AG09319 (cell line): ENCODE results near the gene FAIM2.

Source experiments
- DNase-seq: peaks from one replicate; pipeline ENCODE4 v3.0.0-alpha.2; 2010; ENCODE audit warnings: low read depth; ENCODE audit errors: extremely low read depth
- TF ChIP-seq, protein P1 (sequence below): IDR thresholded peaks from 2 replicates; pipeline ENCODE4 v1.5.1; 2011; ENCODE audit warnings: low read depth, mild to moderate bottlenecking, inconsistent platforms, low read length, moderate library complexity

FAIM2 gene

GRCh38 chr12:49922349-49923034 lies 18.8 kb upstream of the FAIM2 start:
- TF ChIP-seq, protein P1, sequence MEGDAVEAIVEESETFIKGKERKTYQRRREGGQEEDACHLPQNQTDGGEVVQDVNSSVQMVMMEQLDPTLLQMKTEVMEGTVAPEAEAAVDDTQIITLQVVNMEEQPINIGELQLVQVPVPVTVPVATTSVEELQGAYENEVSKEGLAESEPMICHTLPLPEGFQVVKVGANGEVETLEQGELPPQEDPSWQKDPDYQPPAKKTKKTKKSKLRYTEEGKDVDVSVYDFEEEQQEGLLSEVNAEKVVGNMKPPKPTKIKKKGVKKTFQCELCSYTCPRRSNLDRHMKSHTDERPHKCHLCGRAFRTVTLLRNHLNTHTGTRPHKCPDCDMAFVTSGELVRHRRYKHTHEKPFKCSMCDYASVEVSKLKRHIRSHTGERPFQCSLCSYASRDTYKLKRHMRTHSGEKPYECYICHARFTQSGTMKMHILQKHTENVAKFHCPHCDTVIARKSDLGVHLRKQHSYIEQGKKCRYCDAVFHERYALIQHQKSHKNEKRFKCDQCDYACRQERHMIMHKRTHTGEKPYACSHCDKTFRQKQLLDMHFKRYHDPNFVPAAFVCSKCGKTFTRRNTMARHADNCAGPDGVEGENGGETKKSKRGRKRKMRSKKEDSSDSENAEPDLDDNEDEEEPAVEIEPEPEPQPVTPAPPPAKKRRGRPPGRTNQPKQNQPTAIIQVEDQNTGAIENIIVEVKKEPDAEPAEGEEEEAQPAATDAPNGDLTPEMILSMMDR = no peak
- no peak for DNase-seq

DNA sequence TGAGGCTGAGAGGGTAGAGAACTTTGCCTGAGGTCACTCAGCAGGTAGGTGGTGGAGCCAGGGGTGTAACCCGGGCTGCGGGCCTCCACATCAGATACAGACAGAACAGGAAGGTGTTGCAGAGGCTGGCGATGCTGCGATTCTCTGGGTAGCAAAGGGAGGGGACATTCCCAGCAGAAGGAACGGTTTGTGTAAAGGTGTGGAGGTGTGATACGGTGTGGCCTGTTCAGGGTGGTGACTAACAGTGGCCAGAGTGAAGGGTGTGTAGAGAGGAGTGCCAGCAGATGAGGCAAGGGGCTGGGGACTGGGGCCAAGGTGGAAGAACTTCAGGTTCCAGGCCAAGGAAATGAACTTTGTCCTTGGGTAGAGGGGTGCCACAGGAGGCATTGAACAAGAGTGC lies 18.2 kb upstream of the FAIM2 start:
- no peak for DNase-seq
- TF ChIP-seq, protein P1 = no peak

GRCh38 chr12:49921299-49921698 lies 17.6 kb upstream of the FAIM2 start:
- no peak for DNase-seq
- TF ChIP-seq, protein P1 = no peak

DNA sequence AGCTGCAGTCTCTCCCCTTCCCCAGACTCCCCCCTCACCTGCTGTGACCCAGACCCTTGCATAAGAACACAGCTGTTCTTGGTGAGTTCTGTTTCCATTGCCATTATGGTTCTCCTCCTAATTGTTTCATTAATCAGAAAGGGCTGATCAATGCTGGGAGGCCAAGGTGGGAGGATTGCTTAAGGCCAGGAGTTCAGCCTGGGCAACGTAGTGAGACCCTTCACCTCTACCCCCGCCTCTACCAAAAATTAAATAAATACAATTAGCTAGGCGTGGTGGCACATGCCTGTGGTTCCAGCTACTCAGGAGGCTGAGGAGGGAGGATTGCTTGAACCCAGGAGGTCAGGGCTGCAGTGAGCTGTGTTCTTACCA lies 17.2 kb upstream of the FAIM2 start:
- TF ChIP-seq, protein P1 = no peak
- DNase-seq = no peak

DNA sequence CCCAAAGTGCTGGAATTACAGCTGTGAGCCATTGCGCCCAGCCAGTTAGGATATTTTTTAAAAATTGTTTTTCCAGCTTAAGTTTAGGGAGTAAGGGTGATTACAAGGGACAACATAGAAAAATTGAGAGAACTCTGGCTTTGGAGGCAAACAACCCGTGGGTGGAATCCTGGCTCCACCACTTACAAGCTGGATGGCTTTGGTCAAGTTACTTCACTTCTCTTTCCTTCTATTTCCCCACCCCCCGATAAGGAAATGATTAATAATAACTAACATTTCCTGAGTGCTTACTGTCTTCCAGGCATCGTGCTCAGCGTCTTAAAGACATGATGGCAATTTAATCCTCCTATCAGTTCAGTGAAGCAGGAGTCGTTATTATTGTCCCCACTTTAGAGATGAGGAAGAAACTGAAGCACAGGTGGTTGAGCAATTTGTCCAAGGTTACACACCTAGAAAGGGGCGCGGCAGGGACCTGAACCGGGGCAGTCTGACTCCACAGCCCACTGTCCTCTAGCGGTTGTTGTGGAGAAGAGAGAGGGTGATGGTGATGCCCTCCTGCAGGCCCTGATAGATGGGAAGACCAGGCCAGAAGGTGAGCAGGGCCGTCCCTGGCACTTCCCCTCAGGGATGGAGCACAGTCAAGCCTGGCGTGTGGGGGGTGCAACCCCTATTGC lies 16.7 kb upstream of the FAIM2 start:
- no peak for DNase-seq
- TF ChIP-seq, protein P1 = no peak

GRCh38 chr12:49917788-49918173 lies 14.1 kb upstream of the FAIM2 start:
- DNase-seq = no peak

DNA sequence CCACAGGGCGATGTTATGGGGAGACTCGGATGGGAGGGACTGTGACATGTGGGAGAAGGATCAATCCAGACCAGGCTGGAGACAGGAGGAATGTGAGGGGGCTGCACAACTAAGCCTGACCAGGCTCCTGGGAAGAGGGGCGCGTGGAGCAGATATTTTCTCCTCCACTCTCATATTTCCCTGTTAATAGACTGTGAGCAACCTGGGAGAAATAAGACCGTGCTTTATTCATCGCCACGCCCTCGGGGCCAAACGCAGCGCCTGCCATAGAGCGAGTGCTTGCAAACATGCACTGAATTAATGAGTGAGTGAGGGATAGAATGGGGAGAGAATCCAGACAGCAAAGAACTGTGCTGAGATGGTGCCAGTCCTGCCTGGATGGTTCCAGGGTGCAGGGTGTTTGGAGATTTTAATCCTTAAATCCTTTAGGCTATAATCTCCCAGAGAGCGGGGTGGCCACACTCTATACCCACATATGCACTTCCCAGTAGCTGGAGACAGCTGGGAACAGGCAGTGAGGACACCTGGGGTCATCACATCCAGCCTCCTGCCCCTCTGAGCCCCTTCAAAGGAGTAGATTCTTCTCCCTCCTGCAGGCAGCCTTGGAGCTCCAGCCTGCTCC lies 13.6 kb upstream of the FAIM2 start:
- TF ChIP-seq, protein P1 = no peak
- DNase-seq = no peak

More at GRCh38 chr12:49917788-49918173, 14.1 kb upstream of the FAIM2 start:
- TF ChIP-seq, protein P1 = no peak
